ENCODE results near the gene TTN.

- TF ChIP-seq BHLHE40 (IDR thresholded peaks at IDR 0.05; ENCODE audit: borderline replicate concordance) (no peak), FOXA1 (IDR thresholded peaks at IDR 0.05) (no peak), NFRKB (IDR thresholded peaks at IDR 0.05) (no peak), PKNOX1 (IDR thresholded peaks at IDR 0.05) (no peak), LEF1 (IDR thresholded peaks at IDR 0.05; ENCODE audit: borderline replicate concordance) (no peak), ELF4 (IDR thresholded peaks at IDR 0.05) (no peak), SP1 (IDR thresholded peaks at IDR 0.05) (no peak), CTBP1 (IDR thresholded peaks at IDR 0.05; ENCODE audit: borderline replicate concordance) (no peak), L3MBTL2 (conservative IDR thresholded peaks at IDR 0.05) (no peak), FOXM1 (IDR thresholded peaks at IDR 0.05; ENCODE audit: borderline replicate concordance) (no peak), FOXK2 (IDR thresholded peaks at IDR 0.05) (no peak), SUZ12 (IDR thresholded peaks at IDR 0.05) (no peak), TARDBP (IDR thresholded peaks at IDR 0.05) (no peak), HDGF (IDR thresholded peaks at IDR 0.05; ENCODE audit: borderline replicate concordance) (no peak)
Measured at GRCh38 chr2:178512484-178512883, 294.7 kb downstream of the TTN start.
